ENCODE measurements around the gene ARL4A.

The ARL4A gene

DNA sequence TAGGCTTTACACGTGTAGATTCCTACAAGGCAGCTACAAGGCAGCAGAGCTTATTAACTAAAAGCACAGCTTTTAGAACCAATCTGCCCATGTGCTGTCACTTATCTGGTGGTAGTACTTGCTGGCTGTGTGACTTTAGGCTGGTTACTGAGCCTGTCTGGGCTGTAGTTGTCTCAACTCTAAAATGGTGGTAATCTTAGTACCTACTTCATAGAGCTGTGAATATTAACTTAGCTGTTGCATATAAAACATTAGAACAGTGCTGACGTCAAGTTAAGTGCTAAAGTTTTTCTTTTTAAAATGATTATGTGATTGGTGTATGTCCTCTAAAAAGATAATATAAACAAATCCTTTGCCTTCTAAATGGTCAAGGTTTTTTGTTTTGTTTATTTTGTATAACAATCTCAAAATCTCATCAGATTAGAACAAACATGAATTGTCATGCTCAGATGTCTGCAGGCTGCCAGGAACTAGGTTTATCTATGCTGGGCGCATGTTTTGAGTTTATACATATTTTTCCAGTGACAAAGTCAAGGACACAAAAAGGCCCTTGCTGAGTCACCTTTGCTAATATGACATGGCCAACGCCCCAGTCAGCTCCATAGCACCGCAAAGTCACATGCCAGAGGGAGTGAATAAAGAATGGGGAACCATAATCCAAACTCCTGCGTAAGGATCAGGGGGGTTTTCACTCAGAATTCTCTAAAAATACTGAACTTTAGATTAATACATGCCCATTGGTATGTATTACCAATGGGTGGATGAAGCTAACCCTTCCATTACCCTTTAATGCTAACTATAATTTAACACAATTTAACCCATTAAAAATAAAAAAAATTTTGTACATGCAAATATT is 39.8 kb upstream of the ARL4A start:
- Histone ChIP-seq H3K4me3 (ENCODE audit: low read length, poor library complexity, severe bottlenecking) (no peak overlapping the region), H3K36me3 (ENCODE audit: insufficient read depth, low read length) (no peaks in the 10 kb centered on the region), H3K9ac (ENCODE audit: low read depth, low read length, poor library complexity, severe bottlenecking) (no peak overlapping the region), H3K79me2 (ENCODE audit: insufficient read depth, low read length) (no peaks in the 10 kb centered on the region), H3K9me2 (replicated peaks; ENCODE audit: low read depth, low read length) (no peaks in the 10 kb centered on the region), H3K27me3 (ENCODE audit: insufficient read depth, low read length, poor library complexity, severe bottlenecking) (no peaks in the 10 kb centered on the region), H2AFZ (ENCODE audit: low read length) (no peak overlapping the region), H3F3A (ENCODE audit: low read depth) (no peaks in the 10 kb centered on the region), H3K9me3 (ENCODE audit: insufficient read depth, low read depth, low read length) (no peaks in the 10 kb centered on the region), H4K20me1 (ENCODE audit: insufficient read depth, low read length, poor library complexity, severe bottlenecking) (no peaks in the 10 kb centered on the region), H3K4me2 (ENCODE audit: low read depth, low read length, poor library complexity, severe bottlenecking) (no peak overlapping the region), H3K4me1 (ENCODE audit: insufficient read depth, low read length, poor library complexity, severe bottlenecking) (no peaks in the 10 kb centered on the region)
- no peak for TF ChIP-seq EZH2phosphoT487 (IDR thresholded peaks at IDR 0.05; ENCODE audit: borderline replicate concordance)
- TF ChIP-seq, protein P1, sequence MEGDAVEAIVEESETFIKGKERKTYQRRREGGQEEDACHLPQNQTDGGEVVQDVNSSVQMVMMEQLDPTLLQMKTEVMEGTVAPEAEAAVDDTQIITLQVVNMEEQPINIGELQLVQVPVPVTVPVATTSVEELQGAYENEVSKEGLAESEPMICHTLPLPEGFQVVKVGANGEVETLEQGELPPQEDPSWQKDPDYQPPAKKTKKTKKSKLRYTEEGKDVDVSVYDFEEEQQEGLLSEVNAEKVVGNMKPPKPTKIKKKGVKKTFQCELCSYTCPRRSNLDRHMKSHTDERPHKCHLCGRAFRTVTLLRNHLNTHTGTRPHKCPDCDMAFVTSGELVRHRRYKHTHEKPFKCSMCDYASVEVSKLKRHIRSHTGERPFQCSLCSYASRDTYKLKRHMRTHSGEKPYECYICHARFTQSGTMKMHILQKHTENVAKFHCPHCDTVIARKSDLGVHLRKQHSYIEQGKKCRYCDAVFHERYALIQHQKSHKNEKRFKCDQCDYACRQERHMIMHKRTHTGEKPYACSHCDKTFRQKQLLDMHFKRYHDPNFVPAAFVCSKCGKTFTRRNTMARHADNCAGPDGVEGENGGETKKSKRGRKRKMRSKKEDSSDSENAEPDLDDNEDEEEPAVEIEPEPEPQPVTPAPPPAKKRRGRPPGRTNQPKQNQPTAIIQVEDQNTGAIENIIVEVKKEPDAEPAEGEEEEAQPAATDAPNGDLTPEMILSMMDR (conservative IDR thresholded peaks at IDR 0.05; ENCODE audit: low read length) = no peak

GRCh38 chr7:12648704-12649261 is 38.6 kb upstream of the ARL4A start:
- no peak overlapping the region for H2AFZ ChIP-seq (ENCODE audit: low read length)
- H3K9ac ChIP-seq (ENCODE audit: low read depth, low read length, poor library complexity, severe bottlenecking) = no peak overlapping the region
- no peaks in the 10 kb centered on the region for H3F3A ChIP-seq (ENCODE audit: low read depth)
- H4K20me1 ChIP-seq (ENCODE audit: insufficient read depth, low read length, poor library complexity, severe bottlenecking) = no peaks in the 10 kb centered on the region
- TF ChIP-seq EZH2phosphoT487 (IDR thresholded peaks at IDR 0.05; ENCODE audit: borderline replicate concordance) = no peak
- TF ChIP-seq, protein P1 (conservative IDR thresholded peaks at IDR 0.05; ENCODE audit: low read length) = no peak
- no peaks in the 10 kb centered on the region for H3K27me3 ChIP-seq (ENCODE audit: insufficient read depth, low read length, poor library complexity, severe bottlenecking)
- no peaks in the 10 kb centered on the region for H3K9me2 ChIP-seq (replicated peaks; ENCODE audit: low read depth, low read length)
- H3K79me2 ChIP-seq (ENCODE audit: insufficient read depth, low read length) = no peaks in the 10 kb centered on the region
- no peaks in the 10 kb centered on the region for H3K9me3 ChIP-seq (ENCODE audit: insufficient read depth, low read depth, low read length)
- no peak overlapping the region for H3K4me3 ChIP-seq (ENCODE audit: low read length, poor library complexity, severe bottlenecking)
- no peaks in the 10 kb centered on the region for H3K4me1 ChIP-seq (ENCODE audit: insufficient read depth, low read length, poor library complexity, severe bottlenecking)
- H3K4me2 ChIP-seq (ENCODE audit: low read depth, low read length, poor library complexity, severe bottlenecking) = no peak overlapping the region
- H3K36me3 ChIP-seq (ENCODE audit: insufficient read depth, low read length) = no peaks in the 10 kb centered on the region

- no peaks in the 10 kb centered on the region for H3K4me1 ChIP-seq (ENCODE audit: insufficient read depth, low read length, poor library complexity, severe bottlenecking)
- no peaks in the 10 kb centered on the region for H3K9me3 ChIP-seq (ENCODE audit: insufficient read depth, low read depth, low read length)
- H4K20me1 ChIP-seq (ENCODE audit: insufficient read depth, low read length, poor library complexity, severe bottlenecking) = no peaks in the 10 kb centered on the region
- H3K79me2 ChIP-seq (ENCODE audit: insufficient read depth, low read length) = no peaks in the 10 kb centered on the region
- no peak for TF ChIP-seq EZH2phosphoT487 (IDR thresholded peaks at IDR 0.05; ENCODE audit: borderline replicate concordance)
- TF ChIP-seq, protein P1 (conservative IDR thresholded peaks at IDR 0.05; ENCODE audit: low read length) = no peak
- H3K4me2 ChIP-seq (ENCODE audit: low read depth, low read length, poor library complexity, severe bottlenecking) = no peak overlapping the region
- no peaks in the 10 kb centered on the region for H3K9me2 ChIP-seq (replicated peaks; ENCODE audit: low read depth, low read length)
- no peaks in the 10 kb centered on the region for H3K36me3 ChIP-seq (ENCODE audit: insufficient read depth, low read length)
- no peak overlapping the region for H3K4me3 ChIP-seq (ENCODE audit: low read length, poor library complexity, severe bottlenecking)
- no peaks in the 10 kb centered on the region for H3K27me3 ChIP-seq (ENCODE audit: insufficient read depth, low read length, poor library complexity, severe bottlenecking)
- H3K9ac ChIP-seq (ENCODE audit: low read depth, low read length, poor library complexity, severe bottlenecking) = no peak overlapping the region
- no peak overlapping the region for H2AFZ ChIP-seq (ENCODE audit: low read length)
- no peaks in the 10 kb centered on the region for H3F3A ChIP-seq (ENCODE audit: low read depth)
Observed at GRCh38 chr7:12649348-12649747, 38.1 kb upstream of the ARL4A start.

Measured in Loucy (cell line).